ENCODE data around the gene GRIFIN.

The GRIFIN gene

DNA sequence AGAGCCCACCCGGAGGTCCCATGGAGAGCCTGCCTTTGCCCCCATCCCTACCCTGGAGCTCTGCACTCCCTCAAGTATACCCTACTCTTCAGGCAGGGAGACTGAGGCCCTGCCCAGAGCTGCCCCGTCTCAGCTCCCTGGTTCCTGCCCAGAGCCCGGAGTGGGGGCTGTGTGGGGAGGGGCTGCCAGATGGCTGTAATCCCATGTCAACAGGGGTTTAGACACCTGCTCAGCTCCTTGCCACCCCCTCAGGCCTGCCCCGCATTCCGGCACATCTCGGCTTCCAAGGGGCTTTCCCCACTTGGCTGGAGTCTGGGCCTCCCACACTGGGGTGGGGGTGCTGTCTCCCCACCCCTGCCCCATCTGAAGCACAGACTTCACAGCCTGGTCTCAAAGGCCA lies 22.5 kb upstream of the GRIFIN start:
- DNase-seq (ENCODE audit: low spot score): no peak

DNA sequence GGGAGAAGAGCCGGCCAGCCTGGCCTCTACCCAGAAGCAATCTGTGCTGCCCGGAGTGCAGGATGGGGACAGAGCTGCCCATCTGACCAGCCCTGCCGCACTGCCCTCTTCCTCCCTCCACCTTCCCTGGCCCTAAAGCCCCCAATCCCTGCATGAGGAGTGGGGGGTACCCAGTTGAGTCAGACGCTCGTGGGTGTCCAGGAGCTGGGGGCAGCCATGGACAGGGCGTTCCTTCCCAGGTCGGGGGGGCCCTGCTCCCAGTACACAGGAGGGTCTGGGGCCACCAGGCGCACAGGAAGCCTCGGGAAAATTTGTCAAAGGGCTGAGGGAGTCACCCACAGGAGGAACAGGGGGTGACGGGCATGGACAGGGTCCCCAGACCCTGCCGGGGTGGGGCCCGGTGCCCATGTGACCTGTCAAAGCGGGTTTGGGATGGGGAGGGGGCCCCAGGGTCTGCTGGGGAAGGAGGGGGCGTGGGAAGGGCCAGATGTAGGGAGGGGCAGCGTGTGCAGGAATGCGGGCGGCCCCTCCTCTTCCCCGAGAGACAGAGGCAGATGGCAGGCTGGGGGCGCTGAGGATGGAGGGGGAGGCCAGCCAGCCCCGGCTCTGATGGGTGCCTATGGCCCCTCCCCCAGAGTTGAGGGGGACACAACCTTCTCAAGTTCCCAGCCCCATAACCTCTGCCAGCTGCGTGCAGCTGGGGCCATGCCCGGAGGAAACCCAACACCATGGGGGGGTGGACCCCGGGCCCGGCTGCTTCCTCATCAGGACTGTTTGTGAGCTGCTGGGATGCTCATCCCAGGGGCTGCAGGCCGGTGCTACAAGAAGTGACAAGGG lies 21.5 kb upstream of the GRIFIN start:
- DNase-seq (ENCODE audit: low spot score): no peak

- DNase-seq (ENCODE audit: low spot score): no peak
Observed at GRCh38 chr7:2497065-2497464, 20.9 kb upstream of the GRIFIN start.

- no peak for DNase-seq (ENCODE audit: low spot score)
Observed at GRCh38 chr7:2496375-2496774, 20.2 kb upstream of the GRIFIN start.

DNA sequence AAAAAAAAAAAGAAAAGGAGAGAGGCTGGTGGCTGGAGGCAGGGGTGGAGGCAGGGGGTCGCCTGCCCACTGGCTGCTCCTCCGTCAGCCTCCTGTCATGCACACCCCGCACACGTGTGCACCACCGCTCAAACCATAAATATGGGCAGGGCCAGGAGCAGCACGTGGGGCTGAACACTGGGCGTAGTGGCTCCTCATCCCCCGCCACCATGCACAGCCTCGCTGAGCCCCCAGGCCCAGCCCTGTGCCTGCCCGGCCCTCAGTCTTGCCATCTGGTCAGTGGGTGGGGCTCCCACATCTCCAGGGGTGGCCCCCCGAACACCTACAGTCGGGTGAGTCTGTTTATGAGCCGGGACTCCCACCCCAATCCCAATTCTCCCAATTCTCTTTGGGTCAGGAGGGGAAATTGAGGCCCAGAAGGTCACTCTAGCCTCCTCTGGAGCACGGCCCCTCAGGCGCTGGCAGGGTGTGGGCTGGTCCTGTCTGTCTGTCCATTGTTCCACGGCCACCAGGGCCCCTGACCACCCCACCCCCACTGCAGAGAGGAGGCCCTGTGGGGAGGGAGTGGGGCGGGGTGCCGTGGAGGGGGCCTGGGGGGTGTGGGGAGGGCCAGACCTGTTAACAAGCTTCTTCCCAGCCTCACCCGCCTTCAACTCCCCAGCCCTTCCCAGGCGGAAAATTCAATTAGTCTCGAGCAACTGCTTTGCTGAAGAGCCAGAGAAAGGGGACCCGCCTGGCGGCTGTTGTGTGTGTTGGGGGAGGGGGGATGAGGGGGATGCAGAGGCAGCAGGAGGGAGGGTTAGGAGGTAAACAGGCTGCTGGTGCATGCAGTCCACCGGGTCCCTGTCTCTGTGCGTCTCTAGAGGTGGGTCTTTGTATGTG lies 19.5 kb upstream of the GRIFIN start:
- DNase-seq (ENCODE audit: low spot score): no peak

- no peak for DNase-seq (ENCODE audit: low spot score)
Observed at GRCh38 chr7:2494191-2495130, 18.3 kb upstream of the GRIFIN start.

GRCh38 chr7:2493205-2494164 lies 17.3 kb upstream of the GRIFIN start:
- DNase-seq (ENCODE audit: low spot score): no peak

DNA sequence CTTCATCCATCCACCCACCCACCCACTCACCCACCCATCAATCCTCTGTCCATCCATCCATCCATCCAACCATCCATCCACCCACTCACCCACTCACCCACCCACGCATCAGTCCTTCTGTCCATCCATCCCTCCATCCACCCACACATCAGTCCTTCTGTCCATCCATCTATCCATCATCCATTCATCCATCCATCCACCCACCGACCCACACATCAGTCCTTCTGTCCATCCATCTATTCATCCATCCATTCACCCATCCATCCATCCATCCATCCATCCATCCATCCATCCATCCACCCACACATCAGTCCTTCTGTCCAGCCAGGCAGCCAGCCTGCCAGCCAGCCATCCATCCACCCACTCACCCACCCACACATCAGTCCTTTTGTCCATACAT lies 15.8 kb upstream of the GRIFIN start:
- no peak for DNase-seq (ENCODE audit: low spot score)

- DNase-seq (ENCODE audit: low spot score): no peak
Observed at GRCh38 chr7:2490181-2490651, 14.0 kb upstream of the GRIFIN start.

GRCh38 chr7:2488681-2489080 lies 12.5 kb upstream of the GRIFIN start:
- no peak for DNase-seq (ENCODE audit: low spot score)

DNA sequence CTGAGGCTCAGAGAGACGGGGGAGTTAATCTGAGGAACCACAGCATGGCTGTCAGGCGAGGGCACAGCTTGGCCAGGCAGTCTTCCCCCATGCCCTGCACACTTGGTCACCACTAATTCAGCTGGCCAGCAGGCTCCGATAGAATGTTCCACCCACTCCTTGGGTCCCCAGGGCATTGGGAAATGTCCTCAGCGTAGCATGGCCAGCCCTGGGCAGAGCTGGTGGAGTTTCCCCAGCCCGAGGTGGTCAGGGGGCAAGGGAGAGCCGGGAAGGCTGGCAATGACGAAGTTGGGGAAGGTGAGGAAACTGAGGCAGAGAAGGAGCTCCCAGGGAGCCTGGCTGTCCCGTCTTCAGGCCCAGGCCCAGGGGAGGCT lies 12.1 kb upstream of the GRIFIN start:
- DNase-seq (ENCODE audit: low spot score): no peak

DNA sequence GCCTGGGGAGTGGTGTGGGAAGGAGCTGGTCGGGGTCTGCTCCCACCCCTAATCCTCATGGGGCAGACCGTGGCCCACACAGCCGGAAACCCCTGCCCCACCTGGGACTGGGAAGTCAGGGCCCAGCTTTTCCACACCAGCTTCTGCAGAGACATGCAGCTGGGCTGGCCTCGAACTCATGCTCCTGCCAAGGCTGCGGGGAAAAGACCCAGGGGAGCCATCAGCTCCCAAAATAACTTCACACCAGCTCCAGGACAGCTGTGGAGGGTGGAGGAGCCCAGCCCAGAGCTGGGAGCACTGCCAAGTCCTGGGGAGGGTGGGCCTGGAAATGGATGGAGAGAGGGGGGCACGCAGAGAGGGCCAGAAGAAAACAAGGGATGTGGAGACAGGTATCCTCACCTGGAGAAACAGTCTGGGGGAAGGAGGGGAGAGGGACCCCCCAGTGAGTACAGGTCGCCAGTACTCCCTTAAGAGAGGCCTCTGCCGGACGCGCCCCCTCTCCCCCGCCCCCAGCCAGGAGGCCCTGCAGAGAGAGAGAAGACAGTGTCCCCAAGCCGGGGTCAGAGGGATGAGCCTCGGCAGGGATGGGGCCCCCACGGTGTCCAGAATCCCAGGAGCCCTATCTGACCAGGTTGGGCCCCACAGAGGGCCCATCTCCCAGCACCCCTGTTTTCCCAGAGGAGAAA lies 11.5 kb upstream of the GRIFIN start:
- DNase-seq (ENCODE audit: low spot score): no peak

DNA sequence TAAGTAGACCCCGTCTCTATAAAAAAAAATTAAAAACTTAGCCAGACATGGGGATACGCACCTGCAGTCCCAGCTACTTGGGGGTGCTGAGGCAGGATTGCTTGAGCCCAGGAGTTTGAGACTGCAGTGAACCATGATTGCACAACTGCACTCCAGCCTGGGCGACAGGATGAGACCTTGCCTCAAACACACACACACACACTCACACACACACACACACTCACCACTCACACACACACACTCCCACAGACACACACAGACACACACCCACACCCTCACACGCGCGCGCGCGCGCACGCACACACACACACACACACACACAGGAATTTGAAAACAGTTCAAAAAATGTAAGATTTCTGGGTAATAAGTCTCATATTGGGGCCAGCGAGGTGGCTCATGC lies 8.7 kb upstream of the GRIFIN start:
- DNase-seq (ENCODE audit: low spot score): no peak

GRCh38 chr7:2483494-2483893 lies 7.3 kb upstream of the GRIFIN start:
- no peak for DNase-seq (ENCODE audit: low spot score)

DNA sequence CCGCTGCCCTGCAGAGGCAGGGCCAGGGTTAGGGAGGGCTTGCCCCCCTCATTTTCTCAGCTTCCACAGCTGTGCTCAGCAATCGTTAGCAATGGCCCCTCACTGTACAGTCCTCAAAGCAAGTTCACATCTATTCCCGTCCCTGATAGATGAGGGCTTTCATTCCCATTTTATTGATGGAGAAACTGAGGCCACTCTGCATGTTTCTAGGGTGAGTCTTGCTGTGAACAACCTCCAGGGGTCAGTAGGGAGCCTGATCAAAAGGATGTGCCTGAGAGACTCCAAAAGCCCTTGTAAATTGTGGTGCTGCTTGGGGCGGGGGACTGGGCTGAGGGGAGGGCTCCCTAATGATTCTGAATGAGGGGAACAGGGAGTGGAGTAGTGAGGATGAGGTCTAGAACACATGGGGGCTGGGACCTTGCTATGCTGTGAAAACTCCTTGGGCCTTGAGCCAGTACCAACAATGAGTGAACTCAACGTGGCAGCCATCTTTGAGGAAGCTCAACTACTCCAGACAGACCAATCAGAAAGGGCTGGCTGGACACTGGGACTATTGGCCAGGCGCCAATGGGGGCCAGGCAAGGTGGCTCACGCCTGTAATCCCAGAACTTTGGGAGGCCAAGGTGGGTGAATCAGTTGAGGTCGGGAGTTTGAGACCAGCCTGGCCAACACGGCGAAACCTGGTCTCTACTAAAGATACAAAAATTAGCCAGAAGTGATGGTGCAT lies 6.7 kb upstream of the GRIFIN start:
- no peak for DNase-seq (ENCODE audit: low spot score)

- no peak for DNase-seq (ENCODE audit: low spot score)
Observed at GRCh38 chr7:2481195-2481594, 5.0 kb upstream of the GRIFIN start.

DNA sequence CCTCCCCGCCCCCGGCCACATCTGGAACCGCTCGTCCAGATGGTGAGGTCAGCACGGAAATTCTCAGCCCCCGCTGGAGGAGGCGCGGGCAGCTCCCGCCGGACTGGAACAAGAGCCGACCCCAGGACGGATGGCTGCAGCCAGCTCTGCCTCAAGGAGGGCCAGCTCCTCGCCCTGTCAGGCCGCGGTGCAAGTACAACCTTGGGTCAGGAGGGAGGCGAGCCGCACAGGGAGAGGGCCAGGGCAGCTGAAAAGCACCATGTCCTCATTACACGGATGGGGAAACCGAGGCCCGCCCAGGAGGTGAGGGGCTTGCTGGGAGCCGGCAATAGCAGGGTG lies 3.8 kb upstream of the GRIFIN start:
- no peak for DNase-seq (ENCODE audit: low spot score)

DNA sequence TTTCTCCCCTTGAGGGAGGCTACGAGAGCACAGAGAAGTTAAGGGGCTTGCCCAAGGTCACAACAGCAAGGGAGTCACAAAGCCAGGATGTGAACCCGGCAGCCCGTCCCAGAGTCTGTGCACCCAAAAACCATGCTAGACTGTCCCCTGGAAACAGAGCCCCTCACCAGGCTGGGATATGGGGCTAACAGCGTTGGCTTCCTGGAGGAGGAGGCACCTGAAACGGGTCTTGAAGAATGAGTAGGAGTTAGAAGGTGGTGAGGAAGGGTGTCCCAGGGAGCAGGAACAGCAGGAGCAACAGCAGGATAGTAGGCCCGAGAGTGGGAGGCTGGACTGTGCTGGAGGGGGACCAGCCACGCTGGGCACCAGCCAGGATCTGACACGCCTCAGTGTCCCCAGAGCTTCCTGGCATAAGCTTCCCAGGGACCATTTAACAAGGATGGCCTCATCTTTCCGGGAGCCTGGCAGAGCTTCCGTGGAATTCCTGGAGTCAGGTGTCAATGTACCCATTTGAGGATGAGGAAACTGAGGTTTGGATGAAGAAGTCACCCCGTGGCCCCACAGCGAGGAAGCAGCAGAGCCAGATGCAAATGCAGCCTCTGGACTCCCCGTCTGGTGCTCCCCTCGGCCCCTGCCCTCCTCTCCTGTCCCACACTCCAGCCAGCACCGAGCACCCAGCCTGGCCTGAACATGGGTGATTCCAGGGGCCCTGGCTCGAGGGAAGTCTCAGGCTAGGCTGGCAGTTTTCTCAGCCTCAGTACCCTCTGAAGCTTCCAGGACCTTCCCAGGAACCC lies 3.3 kb upstream of the GRIFIN start:
- DNase-seq (ENCODE audit: low spot score): no peak

DNA sequence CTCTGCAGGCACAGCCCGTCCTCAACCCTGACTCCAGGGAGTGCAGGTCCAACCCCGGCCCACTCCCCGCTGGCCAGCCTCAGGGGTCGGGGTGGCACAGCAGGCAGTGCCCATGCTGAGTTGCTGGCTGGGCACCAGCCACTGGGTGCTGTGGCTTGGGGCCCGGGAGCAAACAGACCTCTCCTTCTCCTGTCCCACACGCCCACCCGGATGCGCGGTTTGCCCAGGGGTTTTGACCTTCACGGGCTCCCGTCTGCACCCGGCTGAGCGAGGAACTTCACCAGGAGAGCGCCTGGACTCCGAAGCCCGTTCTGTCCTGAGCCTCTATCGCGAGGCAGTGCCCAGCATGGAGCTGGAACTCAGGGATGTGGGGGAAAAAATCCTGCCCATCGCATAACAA lies 2.6 kb upstream of the GRIFIN start:
- no peak for DNase-seq (ENCODE audit: low spot score)

Measured in globus pallidus (tissue), 1 donor.